Kidney (tissue), 14 donors: ENCODE measurements around the gene MYBPC2. TPM values are rescaled to one million over a fixed set of nuclear protein-coding genes. Genes with fewer than 3 reads are reported as not detected.

ENCODE experiments used
- DNase-seq, 5 donors: peaks; one replicate each; pipeline ENCODE4 v3.0.0-alpha.2; 2013 to 2020
- FAIRE-seq: peaks from 2 replicates; lab custom pipeline; 2012; peaks lifted over from hg19 to GRCh38; lab: Jason Lieb, UNC
- H3K27ac ChIP-seq, 2 donors: one replicate each; pipeline ENCODE4 v1.7.0; 2013; ENCODE audit warnings: low read depth in 2 of 2, low read length in 2 of 2, inconsistent platforms in 1 of 2
- H3K27me3 ChIP-seq: one replicate; pipeline ENCODE4 v1.7.1; 2013; ENCODE audit warnings: low read length, inconsistent platforms; ENCODE audit not compliant: control insufficient read depth, insufficient read depth
- H3K36me3 ChIP-seq, 3 donors: one replicate each; pipeline versions ENCODE4 v1.7.0 to v1.7.1; 2013; ENCODE audit warnings: low read length in 3 of 3, control low read depth in 1 of 3, inconsistent platforms in 1 of 3; ENCODE audit not compliant: insufficient read depth in 3 of 3, control insufficient read depth in 2 of 3
- H3K4me1 ChIP-seq, 3 donors: one replicate each; pipeline versions ENCODE4 v1.7.0 to v1.7.1; 2013; ENCODE audit warnings: low read length in 3 of 3, inconsistent platforms in 1 of 3, low read depth in 1 of 3; ENCODE audit not compliant: control insufficient read depth in 2 of 3, insufficient read depth in 2 of 3
- H3K4me3 ChIP-seq, 3 donors: one replicate each; pipeline versions ENCODE4 v1.7.0 to v1.8.1; 2013; ENCODE audit warnings: low read length in 3 of 3, control low read depth in 1 of 3, inconsistent platforms in 1 of 3
- H3K9ac ChIP-seq, 3 donors: one replicate each; pipeline versions ENCODE4 v1.7.0 to v1.7.1; 2013; ENCODE audit warnings: low read length in 3 of 3, control low read depth in 1 of 3, inconsistent platforms in 1 of 3
- H3K9me3 ChIP-seq, 3 donors: one replicate each; pipeline versions ENCODE4 v1.7.0 to v1.7.1; 2013; ENCODE audit warnings: low read length in 3 of 3, control low read depth in 1 of 3, inconsistent platforms in 1 of 3; ENCODE audit not compliant: control insufficient read depth in 2 of 3, insufficient read depth in 1 of 3
- intact Hi-C: fragments of 100-400 bp; cut with DNase I; formaldehyde crosslinking; loops from one replicate; pipeline ENCODE4 v1.11.1; 2022
- polyA plus RNA-seq: library from polyadenylated mRNA; stranded (reverse); fragments of 350-450 nt; fragmentation: Illumina TruSeq; extraction: RNeasy Lipid Tissue Mini Kit (QIAGEN cat#74804); gene quantifications from one replicate; pipeline ENCODE4 v1.2.3, GENCODE V29; 2014; ENCODE audit warnings: low read depth, low replicate concordance; ENCODE audit not compliant: insufficient read depth
- total RNA-seq: library from RNA; stranded (reverse); fragmentation: NEBNext Ultra II Directional; extraction: Animal tissue kit (Norgen Biotek cat#: 25700); gene quantifications from one replicate; pipeline ENCODE4 v1.2.1, GENCODE V29; 2021
- TF ChIP-seq, protein P1 (sequence below): IDR thresholded peaks from 3 replicates; pipeline ENCODE4 v1.5.1; 2012; ENCODE audit warnings: mild to moderate bottlenecking, moderate library complexity, borderline replicate concordance; ENCODE audit not compliant: insufficient read depth; ENCODE audit errors: extremely low read depth
- donor health status: control.
- donor health status: control.
- donor health status: control.
- donor health status: control.
- donor health status: control.
- donor health status: DM: yes; HTN: yes; CAD: no.
- donor health status: Normal renal cell carcinoma (clear cell type).

The MYBPC2 gene
- total and polyA plus RNA-seq, 2 donors from 2014 or later: 0.98 TPM; not detected in 1

DNA sequence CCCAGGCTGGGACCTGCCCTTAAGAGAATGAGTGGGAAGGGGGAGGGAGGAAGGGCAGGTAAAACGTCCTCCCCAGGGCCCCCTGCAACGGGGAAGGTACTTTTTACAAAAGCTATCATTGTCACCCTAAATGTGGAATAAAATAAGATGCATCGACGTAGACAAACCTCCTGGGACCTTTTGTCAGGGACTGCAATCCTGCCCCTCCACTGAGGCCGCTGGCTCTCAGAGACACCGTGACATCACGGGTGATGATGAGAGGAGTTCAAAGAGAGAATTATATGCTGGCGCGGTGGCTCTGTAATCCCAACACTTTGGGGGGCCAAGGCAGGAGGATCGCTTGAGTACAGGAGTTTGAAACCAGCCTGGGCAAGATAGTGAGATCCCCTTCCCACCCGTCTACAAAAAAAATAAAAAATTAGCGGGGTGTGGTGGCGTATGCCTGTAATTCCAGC is 1.8 kb upstream of the MYBPC2 start:
- FAIRE-seq (no peak), DNase-seq (no peak)
- intact Hi-C loops: no loop called here
- no peaks in the 10 kb centered on the region for H3K27me3 ChIP-seq
- peak overlapping the region in 1 of 3 donors; percentile 81 for H3K9ac ChIP-seq
- H3K4me3 ChIP-seq: peak overlapping the region in 1 of 3 donors; percentile 79
- peaks cover 0 to 7% (median 3%) of the 10 kb centered on the region in 3 donors for H3K4me1 ChIP-seq
- H3K9me3 ChIP-seq: no peaks in the 10 kb centered on the region
- TF ChIP-seq, protein P1, sequence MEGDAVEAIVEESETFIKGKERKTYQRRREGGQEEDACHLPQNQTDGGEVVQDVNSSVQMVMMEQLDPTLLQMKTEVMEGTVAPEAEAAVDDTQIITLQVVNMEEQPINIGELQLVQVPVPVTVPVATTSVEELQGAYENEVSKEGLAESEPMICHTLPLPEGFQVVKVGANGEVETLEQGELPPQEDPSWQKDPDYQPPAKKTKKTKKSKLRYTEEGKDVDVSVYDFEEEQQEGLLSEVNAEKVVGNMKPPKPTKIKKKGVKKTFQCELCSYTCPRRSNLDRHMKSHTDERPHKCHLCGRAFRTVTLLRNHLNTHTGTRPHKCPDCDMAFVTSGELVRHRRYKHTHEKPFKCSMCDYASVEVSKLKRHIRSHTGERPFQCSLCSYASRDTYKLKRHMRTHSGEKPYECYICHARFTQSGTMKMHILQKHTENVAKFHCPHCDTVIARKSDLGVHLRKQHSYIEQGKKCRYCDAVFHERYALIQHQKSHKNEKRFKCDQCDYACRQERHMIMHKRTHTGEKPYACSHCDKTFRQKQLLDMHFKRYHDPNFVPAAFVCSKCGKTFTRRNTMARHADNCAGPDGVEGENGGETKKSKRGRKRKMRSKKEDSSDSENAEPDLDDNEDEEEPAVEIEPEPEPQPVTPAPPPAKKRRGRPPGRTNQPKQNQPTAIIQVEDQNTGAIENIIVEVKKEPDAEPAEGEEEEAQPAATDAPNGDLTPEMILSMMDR: no peak
- H3K36me3 ChIP-seq: no peaks in the 10 kb centered on the region
- peak overlapping the region in 1 of 2 donors; percentile 20 for H3K27ac ChIP-seq

DNA sequence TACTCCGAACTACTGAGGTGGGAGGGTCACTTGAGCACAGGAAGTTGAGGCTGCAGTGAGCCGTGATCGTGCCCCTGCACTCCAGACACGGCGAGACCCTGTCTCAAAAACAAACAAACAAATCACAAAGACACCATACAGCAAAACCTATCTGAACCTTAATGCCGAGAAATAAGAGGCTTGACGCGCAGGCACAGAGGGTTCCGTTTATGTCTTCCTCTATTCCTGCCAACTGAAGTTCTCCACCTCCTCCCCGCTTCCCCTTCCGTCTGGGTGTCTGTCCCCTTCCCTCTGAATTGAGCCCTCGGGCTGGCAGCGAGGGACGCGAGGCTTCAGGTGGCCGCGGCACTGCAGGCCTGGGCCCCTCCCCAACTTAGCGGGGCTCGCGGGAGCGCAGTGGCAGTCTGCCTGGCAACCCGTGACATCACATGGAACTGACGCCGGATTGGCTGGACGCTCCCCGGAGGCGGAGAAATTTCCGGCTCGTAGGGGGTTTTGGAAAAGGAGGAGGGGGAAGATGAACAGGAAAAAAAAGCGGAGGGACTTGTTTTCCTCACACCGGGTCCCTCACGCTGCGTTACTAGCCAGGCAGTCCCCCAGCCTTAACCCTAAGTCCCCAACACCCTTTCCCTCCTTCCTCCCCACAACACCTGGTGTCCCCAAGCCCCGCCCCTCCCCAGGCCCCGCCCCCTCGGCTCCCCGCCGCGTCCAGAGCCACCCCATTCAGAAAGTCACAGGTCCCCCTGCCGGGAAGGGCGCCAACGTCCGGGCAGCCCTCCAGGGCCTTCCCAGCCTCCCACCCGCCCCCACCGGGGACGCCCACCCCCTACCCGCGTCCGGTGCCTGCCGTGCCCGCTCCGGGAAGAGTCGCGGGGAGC is 1.1 kb upstream of the MYBPC2 start:
- FAIRE-seq: no peak
- no peaks in the 10 kb centered on the region for H3K27me3 ChIP-seq
- intact Hi-C loops: no loop called here
- no peaks in the 10 kb centered on the region for H3K36me3 ChIP-seq
- peak overlapping the region in 1 of 2 donors; percentile 52 for H3K27ac ChIP-seq
- peak overlapping the region; percentile 30 to 81 (median 65) for H3K9ac ChIP-seq
- TF ChIP-seq, protein P1: no peak
- peak overlapping the region; percentile 68 to 82 (median 79) for H3K4me3 ChIP-seq
- no peaks in the 10 kb centered on the region for H3K9me3 ChIP-seq
- peak; percentile 92 to 96 (median 94) for DNase-seq
- H3K4me1 ChIP-seq: peaks cover 0 to 7% (median 3%) of the 10 kb centered on the region in 3 donors

DNA sequence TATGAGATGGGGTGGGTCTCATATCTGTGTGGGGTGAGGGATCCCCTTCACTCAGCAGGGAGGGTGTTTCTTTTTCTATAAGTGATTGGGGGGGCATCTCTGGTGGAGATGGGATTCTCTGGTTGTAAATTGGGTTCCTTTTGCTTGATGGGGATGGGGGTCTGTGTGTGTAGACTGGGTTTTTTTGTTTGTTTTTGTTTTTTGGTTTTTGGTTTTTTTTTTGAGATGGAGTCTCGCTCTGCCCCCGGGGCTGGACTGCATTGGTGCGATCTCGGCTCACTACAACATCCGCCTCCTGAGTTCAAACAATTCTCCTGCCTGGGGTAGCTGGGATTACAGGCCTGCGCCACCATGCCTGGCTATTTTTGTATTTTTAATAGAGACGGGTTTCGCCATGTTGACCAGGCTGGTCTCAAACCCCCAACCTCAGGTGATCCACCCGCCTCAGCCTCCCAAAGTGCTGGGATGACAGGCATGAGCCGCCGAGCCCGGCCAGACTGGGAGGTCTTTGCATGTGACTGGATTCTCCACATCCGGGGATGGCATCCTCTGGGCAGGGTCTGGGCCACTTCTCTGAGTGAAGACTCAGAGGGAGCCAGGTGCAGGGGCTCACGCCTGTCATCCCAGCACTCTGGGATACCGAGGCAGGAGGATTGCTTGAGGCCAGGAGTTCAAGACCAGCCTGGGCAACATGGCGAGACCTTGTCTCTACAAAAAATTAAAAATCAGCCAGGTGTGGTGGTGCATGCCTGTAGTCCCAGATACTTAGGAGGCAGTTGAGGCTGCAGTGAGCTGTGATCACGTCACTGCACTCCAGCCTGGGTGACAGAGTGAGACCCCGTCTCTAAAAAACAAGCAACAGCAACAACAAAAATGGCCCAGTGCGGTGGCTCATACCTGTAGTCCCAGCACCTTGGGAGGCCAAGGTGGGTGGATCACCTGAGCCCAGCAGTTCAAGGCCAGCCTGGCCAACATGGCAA is 799 bp downstream of the MYBPC2 start:
- Histone ChIP-seq H3K36me3 (no peaks in the 10 kb centered on the region), H3K4me3 (no peak overlapping the region), H3K27me3 (no peaks in the 10 kb centered on the region), H3K27ac (no peak overlapping the region), H3K9me3 (no peaks in the 10 kb centered on the region), H3K9ac (no peak overlapping the region), H3K4me1 (peaks cover 0 to 7% (median 3%) of the 10 kb centered on the region in 3 donors)
- no peak for DNase-seq
- TF ChIP-seq, protein P1: no peak
- FAIRE-seq: no peak
- intact Hi-C loops: no loop called here
